Activated naive CD4-positive, alpha-beta T cell (primary cell): ENCODE results near the gene HS1BP3.

Experiments
- DNase-seq, 4 experiments: peaks; one replicate each; lab custom pipeline; 2025; lab: John Stamatoyannopoulos, UW

HS1BP3 gene

DNA sequence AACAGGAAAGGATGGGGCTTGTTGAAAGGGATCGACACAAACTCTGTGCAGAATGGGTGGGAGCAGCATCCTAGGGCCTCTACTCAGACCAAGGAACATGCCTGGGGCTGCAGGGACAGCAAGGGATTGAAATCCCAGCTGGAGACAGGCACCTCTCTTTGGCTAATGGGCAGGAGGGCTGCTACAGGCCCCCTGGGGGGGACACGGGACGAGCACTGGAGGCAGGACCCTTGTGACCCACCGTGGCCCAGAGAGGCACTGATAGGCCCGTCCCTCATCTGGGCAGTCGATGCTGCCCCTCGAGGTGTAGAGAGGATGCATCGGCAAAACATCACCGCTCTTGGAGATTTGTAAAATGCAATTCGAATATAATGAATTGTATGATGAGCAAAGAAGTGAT lies 5.1 kb downstream of the HS1BP3 start:
- no peak for DNase-seq

- no peak for DNase-seq
Measured at GRCh38 chr2:20645301-20645701, 5.6 kb downstream of the HS1BP3 start.

GRCh38 chr2:20643826-20644225 lies 7.1 kb downstream of the HS1BP3 start:
- no peak for DNase-seq

- DNase-seq, result no peak
Measured at GRCh38 chr2:20643060-20643459, 7.8 kb downstream of the HS1BP3 start.

DNA sequence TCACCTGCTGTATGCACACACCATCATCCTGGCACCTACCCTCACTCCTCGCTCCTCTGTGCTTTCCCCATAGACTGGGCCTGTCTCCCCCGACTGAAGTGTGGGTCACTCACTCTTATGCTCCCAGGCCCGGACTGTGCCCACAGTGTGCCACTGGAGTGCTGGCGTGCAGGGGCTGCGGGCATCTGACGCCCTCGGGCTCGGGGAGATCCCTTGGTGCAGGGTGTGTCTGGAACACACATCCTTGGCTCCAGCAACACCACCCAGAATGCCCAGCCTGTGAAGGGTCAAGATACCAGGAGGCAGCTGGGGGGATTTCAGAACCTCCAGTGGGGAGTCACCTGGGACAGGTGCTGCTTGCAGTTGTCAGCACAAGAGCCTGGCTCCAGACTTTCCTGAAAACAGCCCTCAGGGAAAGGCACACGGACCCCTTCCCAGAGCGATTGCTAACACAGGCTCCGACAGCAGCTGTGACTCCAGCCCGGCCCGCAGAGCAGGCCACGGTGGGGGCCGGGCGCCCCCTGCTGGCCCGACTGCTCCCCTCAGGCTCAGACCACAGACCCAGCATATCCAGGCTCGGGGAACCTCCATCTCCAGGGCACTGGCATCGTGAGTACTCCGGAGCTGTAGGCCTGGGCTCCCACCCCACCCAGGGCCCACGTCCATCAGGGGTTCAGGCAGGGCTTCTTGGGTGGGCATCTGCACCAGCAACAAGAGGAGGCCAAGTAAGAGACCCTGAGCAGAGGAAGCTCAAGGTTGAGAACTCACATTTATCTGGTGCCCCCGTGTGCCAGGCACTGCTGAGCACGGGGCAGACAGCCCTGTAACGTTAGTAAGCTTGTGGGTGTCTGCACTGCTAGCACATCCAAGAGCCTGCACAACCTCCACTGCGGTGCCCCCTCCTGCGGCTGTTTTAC lies 8.6 kb downstream of the HS1BP3 start:
- DNase-seq, result peak; percentile 16 to 66 (median 38)

- no peak for DNase-seq
Measured at GRCh38 chr2:20641123-20641985, 9.5 kb downstream of the HS1BP3 start.

DNA sequence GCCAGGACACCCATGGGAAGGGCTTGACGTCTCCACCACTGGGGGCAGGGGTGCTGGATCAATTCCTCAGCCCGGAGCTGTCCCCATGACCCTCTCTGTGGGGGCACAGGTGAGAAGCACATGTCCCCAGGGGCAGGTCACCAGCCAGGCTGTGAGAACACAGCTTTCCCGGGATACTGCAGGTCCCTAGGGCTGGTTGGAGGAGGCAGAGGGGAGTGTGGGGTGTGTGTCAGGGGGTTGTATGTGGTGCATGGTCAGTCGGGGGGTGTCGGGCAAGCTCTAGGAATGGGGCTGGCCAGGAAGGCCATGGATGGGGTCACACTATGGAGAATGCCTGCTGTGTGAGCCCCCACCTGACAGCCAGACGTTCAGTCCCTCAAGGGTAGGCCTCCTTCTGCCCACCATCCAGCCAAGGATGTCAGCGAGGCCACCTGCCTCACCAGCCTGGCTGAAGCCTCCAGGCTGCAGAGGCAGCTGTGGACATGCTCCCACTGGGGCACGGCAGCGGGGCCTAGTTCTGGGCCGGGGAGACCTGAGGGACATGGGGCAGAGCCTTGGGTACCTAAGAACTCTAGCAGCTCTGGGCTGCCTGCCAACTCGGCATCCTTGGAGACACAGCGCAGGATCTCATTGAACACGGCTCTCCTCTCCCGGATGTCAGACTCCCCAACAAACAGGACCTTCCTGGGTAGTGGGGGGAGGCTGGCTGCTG lies 10.3 kb downstream of the HS1BP3 start:
- no peak for DNase-seq

GRCh38 chr2:20638646-20639430 lies 12.1 kb downstream of the HS1BP3 start:
- DNase-seq, result no peak

DNA sequence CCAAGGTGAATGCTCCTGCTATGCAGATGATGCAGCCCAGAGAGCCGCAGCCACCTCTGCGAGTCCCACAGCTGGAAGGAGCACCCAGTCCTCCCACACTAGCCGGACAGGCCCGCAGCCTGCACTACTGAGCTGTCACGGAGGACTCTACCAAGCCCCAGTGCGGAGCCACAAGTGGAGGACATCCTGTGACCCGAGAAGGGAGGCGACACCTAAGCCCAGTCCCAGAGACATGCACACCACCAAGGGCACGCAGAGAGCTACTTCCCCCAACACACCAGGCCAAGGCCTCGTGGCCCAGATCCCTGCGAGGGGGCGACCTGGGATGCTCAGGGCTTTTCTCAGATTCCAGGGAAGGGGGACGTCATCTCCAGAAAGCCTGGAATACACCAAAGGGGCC lies 12.9 kb downstream of the HS1BP3 start:
- DNase-seq, result no peak

- DNase-seq, result no peak
Measured at GRCh38 chr2:20637147-20637546, 13.8 kb downstream of the HS1BP3 start.

DNA sequence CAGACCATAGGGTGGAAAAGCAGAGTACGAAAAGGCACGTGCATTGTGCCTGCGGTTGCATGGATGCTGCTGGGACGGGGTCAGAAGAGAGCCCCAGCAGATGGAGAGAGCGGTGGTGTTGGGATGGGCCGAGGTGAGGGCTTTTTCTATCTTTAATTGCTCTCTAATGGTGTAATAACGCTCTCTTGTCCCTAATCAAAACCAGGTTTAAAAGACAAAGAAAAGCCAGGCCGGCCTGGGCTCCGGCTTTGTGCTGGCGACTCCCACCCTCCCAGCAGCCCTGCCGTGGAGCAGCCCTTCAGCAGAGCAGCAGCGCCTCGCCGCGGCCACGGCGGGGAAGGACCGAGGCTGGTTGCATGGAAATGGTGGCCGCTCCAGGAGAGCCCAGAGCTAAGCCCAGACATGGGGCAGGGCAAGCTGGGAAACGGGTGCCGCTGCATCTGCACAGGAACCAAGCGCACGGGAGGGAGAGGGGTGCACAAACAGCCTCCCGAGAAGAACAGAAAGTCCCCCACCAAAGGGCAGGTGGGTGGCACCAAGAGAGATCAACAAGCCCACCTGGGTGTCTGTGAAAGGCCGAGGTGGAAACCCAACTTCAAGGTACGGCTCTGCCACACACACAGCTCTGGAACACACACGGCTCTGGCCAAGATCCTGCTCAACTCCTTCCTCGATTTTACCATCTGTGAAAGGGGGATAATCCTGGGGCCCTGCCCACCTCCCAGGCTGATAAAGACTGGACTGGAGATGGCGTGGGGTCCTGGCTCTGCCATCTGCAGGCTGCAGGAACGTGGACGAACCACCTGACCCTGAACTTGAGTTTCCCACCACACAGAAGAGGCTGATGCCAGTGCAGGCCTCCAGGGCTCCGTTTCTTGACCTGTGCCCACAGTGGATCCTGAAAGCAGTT lies 15.0 kb downstream of the HS1BP3 start:
- DNase-seq, result no peak

GRCh38 chr2:20635113-20635510 lies 15.8 kb downstream of the HS1BP3 start:
- no peak for DNase-seq

GRCh38 chr2:20634507-20635112 lies 16.3 kb downstream of the HS1BP3 start:
- DNase-seq, result no peak

DNA sequence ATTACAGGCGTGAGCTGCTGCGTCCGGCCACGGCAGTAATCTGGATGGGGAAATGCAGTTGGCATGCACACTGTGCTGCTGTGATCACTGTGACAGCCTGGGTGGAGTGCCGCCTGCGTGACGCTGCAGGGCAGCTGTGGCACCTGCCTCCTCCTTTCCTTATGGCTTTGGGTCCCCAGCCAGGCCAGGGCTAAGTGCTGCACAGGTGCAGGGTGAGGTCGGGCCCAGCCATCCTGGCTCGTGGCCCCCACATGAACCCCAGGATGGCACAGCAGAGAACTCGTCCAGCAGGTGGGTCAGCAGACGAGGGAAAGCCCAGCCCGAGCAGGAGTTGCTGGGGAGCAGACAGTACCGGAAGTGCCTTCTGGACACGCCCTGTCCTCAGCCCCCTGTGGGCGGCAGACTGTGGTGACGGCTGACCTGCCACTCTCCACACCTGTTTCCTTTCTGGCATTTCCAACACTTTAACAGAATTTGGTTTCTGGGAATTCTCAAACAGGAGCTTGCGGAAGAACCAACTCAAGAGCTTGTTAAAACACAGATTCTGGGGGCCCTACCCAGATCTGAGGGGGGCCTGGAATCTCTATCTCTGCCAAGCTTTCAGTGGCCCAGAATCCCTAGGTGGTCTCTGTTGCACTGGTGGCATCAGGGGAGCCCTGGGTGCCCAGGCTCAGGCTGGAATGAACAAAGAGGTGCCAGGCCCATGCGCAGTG lies 16.9 kb downstream of the HS1BP3 start:
- DNase-seq, result no peak

DNA sequence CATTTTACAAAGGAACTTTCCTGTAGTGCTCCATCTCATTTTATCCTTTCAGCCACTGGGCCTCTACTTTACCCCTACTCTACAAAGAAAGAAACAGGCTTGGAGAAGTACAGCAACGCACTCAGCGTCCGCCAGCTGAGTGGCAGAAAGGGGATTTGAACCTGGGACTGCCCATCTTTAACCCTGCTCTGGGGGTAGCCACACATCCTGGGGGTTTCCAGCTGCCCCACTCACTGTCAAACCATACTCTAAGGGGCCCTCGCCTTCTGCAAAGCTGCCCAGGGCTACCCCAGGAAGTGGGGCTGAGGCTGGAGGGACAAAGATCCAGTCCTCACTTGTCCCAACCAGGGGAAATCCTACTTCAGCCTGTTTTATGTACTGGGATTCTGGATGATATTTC lies 17.9 kb downstream of the HS1BP3 start:
- no peak for DNase-seq

DNA sequence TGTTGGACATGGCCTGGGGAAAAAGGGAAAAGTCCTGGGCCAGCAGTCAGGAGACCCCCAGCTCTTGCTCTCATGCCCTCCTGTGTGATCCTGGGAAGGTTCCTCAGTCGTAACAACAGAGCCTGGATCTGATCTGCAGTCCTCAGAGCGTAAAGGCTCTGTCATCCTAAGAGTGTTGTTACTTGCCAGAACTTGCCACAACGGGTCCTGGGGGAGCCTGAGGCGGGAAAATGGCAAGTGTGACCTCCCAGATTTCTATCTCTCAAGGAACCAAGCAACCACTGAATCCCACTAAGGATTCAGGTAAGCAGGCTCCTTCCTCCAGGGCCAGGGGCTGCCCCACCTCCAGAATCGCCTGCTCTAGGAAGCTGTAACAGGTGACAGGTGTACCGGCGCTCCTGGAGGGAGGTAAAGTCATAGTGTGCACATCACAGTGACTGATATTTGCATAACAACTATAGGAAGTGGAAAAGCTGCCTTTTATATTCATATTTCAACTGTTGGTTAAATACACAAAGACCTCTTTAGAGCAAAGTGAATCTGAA lies 18.4 kb downstream of the HS1BP3 start:
- no peak for DNase-seq

DNA sequence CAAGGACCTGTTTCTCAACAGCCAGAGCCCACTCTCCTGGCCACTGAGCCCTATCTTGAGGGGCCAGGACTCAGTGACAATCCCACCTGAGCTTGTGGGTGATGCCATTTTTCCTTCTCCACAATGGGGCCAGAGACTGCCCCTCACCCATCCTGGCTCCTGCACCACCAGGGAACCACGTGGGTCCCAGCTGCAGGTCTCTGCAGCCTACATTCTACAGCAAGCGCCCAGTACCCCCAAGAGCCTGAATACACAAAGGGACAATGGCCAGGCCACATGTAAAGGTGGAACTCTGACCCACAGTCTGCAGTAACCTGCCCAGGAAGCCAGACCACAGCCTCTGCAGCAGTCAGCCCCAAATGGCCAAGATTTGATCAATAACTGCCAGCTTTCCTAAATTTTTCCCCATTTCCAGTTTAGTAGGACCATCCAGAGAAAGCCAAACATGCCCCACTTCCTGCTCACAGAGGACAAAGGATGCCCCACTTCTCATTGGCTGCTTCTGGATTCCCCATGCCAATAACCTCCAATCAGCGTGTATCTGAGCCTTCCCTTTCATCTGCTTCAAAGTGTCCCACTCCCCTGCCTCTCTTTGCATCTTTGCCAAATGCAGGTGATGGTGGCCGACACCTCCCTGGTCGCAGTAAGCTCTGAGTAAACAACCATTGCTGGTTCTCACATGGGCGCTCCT lies 19.1 kb downstream of the HS1BP3 start:
- DNase-seq, result no peak

DNA sequence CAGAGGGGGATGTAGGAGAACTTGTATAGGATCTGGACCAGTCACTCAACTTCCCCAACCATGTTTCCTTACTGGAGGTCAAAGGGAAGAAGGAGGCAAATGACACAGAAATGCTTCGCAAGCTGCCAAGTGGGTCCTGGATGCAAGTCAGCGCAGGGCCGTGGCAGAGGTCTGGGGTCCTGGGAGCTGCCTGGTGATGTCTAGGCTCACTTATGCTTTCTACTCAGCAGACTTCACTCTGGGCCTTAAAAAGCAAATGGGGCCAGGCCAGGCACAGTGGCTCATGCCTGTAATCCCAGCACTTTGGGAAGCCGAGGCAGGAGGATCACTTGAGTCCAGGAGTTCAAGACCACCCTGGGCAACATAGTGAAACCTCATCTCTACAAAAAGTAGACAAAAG lies 19.9 kb downstream of the HS1BP3 start:
- DNase-seq, result no peak
